Measurements from ENCODE around the gene TXK. TPM values are rescaled to one million over a fixed set of nuclear protein-coding genes. Genes with fewer than 3 reads are reported as not detected.

Gene TXK
- total RNA-seq, 2 donors from 2014 or later: 0.46 to 4.8 TPM

- H3K4me3 ChIP-seq: no peak overlapping the region
- TF ChIP-seq, protein P1, sequence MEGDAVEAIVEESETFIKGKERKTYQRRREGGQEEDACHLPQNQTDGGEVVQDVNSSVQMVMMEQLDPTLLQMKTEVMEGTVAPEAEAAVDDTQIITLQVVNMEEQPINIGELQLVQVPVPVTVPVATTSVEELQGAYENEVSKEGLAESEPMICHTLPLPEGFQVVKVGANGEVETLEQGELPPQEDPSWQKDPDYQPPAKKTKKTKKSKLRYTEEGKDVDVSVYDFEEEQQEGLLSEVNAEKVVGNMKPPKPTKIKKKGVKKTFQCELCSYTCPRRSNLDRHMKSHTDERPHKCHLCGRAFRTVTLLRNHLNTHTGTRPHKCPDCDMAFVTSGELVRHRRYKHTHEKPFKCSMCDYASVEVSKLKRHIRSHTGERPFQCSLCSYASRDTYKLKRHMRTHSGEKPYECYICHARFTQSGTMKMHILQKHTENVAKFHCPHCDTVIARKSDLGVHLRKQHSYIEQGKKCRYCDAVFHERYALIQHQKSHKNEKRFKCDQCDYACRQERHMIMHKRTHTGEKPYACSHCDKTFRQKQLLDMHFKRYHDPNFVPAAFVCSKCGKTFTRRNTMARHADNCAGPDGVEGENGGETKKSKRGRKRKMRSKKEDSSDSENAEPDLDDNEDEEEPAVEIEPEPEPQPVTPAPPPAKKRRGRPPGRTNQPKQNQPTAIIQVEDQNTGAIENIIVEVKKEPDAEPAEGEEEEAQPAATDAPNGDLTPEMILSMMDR (IDR thresholded peaks at IDR 0.05): no peak
- no peak for TF ChIP-seq POLR2A (IDR thresholded peaks at IDR 0.05)
- TF ChIP-seq POLR2AphosphoS5 (IDR thresholded peaks at IDR 0.05): no peak
- H3K4me1 ChIP-seq (replicated peaks): no peaks in the 10 kb centered on the region
- H3K9me3 ChIP-seq: no peaks in the 10 kb centered on the region
- no peaks in the 10 kb centered on the region for H3K27me3 ChIP-seq (replicated peaks; ENCODE audit: insufficient read depth)
- no peak for DNase-seq (ENCODE audit: low spot score)
- WGBS: 76% methylated on average over 3 of the region's 3 CpGs
- H3K27ac ChIP-seq: no peak overlapping the region
- intact Hi-C loops (cut with DNase I): no loop called here
- no peaks in the 10 kb centered on the region for H3K36me3 ChIP-seq
These were observed 4.9 kb upstream of the TXK start for GRCh38 chr4:48138936-48139335.

DNA sequence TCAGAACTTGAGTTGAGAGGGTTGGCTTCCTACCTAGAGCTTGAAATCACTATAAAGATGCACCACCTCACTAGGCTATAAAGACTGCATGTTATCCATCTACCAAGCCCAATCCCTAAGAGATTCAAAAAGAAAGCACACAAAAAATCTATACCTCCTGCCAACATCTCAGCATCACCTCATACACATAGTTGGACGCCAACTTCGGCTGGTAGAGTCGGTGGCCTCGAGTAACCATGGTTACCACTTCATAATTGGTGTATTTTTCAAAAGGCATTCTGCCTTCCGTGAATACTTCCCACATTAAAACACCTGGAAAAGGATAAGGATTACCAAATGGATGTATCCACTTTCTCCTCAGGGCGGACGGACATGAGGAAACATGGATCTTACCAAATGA is 4.5 kb upstream of the TXK start:
- Histone ChIP-seq H3K36me3 (no peaks in the 10 kb centered on the region), H3K4me3 (no peak overlapping the region), H3K9me3 (no peaks in the 10 kb centered on the region), H3K27me3 (replicated peaks; ENCODE audit: insufficient read depth) (no peaks in the 10 kb centered on the region), H3K27ac (no peak overlapping the region), H3K4me1 (replicated peaks) (no peaks in the 10 kb centered on the region)
- WGBS: 96% methylated on average over 7 of the region's 7 CpGs
- intact Hi-C loops (cut with DNase I): no loop called here
- TF ChIP-seq, protein P1 (IDR thresholded peaks at IDR 0.05): no peak
- no peak for TF ChIP-seq POLR2AphosphoS5 (IDR thresholded peaks at IDR 0.05)
- TF ChIP-seq POLR2A (IDR thresholded peaks at IDR 0.05): no peak
- no peak for DNase-seq (ENCODE audit: low spot score)

DNA sequence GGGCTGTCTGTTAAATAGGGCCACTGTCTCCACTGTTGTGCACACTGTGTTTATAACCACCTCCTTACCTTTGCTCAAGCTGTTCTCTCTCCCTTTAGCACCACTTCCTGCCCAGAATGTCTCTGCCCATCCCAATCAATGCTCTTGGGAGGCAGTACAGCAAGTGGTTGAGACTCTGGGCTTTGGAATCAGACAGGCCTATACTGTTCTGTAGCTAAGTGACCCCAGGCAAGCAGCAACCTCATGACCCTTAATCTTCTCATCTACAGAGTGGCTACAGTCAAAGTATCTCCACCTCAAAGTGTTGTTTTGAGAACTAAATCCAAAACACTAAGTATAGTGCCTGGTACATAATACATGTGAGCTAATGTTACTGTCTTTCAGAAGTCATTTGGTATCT is 3.8 kb upstream of the TXK start:
- H3K27ac ChIP-seq: no peak overlapping the region
- H3K4me1 ChIP-seq (replicated peaks): no peaks in the 10 kb centered on the region
- H3K36me3 ChIP-seq: no peaks in the 10 kb centered on the region
- H3K27me3 ChIP-seq (replicated peaks; ENCODE audit: insufficient read depth): no peaks in the 10 kb centered on the region
- no peaks in the 10 kb centered on the region for H3K9me3 ChIP-seq
- no peak for DNase-seq (ENCODE audit: low spot score)
- TF ChIP-seq, protein P1 (IDR thresholded peaks at IDR 0.05): no peak
- no peak overlapping the region for H3K4me3 ChIP-seq
- intact Hi-C loops (cut with DNase I): no loop called here

- Histone ChIP-seq H3K9me3 (no peaks in the 10 kb centered on the region), H3K27ac (no peak overlapping the region), H3K4me3 (no peak overlapping the region), H3K4me1 (replicated peaks) (no peaks in the 10 kb centered on the region), H3K27me3 (replicated peaks; ENCODE audit: insufficient read depth) (no peaks in the 10 kb centered on the region), H3K36me3 (no peaks in the 10 kb centered on the region)
- no peak for DNase-seq (ENCODE audit: low spot score)
- TF ChIP-seq, protein P1 (IDR thresholded peaks at IDR 0.05): no peak
- TF ChIP-seq POLR2A (IDR thresholded peaks at IDR 0.05) (no peak), POLR2AphosphoS5 (IDR thresholded peaks at IDR 0.05) (no peak)
- intact Hi-C loops (cut with DNase I): no loop called here
These were observed 381 bp downstream of the TXK start for GRCh38 chr4:48133669-48134068.

DNA sequence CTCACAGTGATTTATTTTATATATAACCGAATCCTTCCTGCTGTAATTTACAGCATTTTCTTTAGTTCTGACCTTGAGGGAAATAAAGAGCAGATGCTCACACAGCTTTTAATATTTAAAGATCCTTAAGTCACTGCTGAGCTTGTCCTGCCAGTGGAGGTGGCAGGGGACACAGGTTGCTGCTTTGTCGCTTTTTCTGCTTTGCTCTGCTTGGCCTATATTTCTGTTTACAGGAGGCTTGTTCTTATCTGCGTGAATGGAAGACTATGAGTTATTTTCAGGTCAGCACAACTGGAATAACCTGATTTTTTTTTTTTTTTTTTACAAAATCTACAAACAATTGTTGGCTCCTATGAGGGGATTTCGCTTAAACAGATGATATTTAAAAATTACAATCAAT is 2.3 kb downstream of the TXK start:
- Histone ChIP-seq H3K36me3 (no peaks in the 10 kb centered on the region), H3K27ac (no peak overlapping the region), H3K4me1 (replicated peaks) (no peaks in the 10 kb centered on the region), H3K4me3 (no peak overlapping the region), H3K9me3 (no peaks in the 10 kb centered on the region), H3K27me3 (replicated peaks; ENCODE audit: insufficient read depth) (no peaks in the 10 kb centered on the region)
- DNase-seq (ENCODE audit: low spot score): no peak
- intact Hi-C loops (cut with DNase I): no loop called here
- no peak for TF ChIP-seq POLR2A (IDR thresholded peaks at IDR 0.05)
- peak; percentile 16 for TF ChIP-seq POLR2AphosphoS5 (IDR thresholded peaks at IDR 0.05)
- WGBS: 44% methylated on average over 4 of the region's 4 CpGs

Data from prostate gland (tissue), 2 donors.